Transverse colon (tissue), 4 donors: ENCODE data around the gene CALR.

ENCODE experiments used
- POLR2A ChIP-seq: fragments of 450-650 bp; IDR thresholded peaks from one replicate; pipeline ENCODE4 v1.6.1; 2016; ENCODE audit warnings: antibody characterized with exemption, mild to moderate bottlenecking, moderate library complexity
- POLR2AphosphoS5 ChIP-seq, 3 donors: sonication (generic); formaldehyde crosslinking; IDR thresholded peaks; one replicate each; pipeline ENCODE4 v1.6.1; 2016; ENCODE audit warnings: antibody characterized with exemption in 3 of 3
- TF ChIP-seq, protein P1 (sequence below), 5 experiments: fragments of 200-600 bp in 3 of 5; fragments of 450-650 bp in 2 of 5; sonication (generic) in 3 of 5; IDR thresholded peaks; 1 replicate in 2 of 5; 2 replicates in 3 of 5; pipeline ENCODE4 v1.5.1; 2016 to 2017; ENCODE audit warnings: antibody characterized with exemption in 5 of 5, inconsistent platforms in 3 of 5, mild to moderate bottlenecking in 2 of 5, moderate library complexity in 1 of 5

DNA sequence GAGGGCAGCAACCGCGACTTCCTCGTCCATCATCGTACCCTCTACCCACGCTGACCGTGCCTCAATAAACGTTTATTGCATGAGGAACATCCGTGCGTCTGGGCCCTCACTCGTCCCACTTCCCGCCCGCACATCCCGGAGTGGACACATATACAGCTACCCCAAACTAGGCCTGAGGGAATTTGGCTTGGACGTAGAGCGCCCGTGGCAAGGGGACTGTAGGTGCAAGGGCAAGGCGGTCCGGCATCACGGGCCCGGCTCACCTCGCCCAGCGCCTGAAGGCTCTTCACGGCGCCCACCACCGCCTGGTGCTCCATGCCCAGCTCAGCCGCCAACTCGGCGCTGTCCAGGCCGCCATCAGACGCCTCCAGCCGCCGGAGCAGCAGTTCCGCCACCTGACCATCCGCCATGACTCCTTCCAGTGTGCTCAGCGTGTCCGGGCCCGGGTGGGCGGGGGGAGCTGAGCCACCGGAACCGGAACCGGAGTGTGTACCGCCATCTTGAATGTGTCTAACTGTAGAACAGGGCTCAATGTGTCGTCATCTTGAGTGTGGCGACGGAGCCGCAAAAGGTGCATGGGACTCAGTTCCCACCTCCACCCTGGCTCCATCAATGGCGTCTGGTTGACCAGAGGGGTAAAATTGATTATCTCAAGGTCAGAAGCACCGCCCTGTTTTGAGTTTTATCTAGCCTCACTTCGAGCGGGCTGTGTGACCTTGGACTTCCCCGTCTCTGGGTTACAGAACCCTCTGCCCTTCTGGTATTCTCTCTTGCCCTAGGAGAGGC is 4.9 kb upstream of the CALR start, which contains the start of gene FARSA:
- peak; percentile 77 for TF ChIP-seq POLR2A
- TF ChIP-seq, protein P1, sequence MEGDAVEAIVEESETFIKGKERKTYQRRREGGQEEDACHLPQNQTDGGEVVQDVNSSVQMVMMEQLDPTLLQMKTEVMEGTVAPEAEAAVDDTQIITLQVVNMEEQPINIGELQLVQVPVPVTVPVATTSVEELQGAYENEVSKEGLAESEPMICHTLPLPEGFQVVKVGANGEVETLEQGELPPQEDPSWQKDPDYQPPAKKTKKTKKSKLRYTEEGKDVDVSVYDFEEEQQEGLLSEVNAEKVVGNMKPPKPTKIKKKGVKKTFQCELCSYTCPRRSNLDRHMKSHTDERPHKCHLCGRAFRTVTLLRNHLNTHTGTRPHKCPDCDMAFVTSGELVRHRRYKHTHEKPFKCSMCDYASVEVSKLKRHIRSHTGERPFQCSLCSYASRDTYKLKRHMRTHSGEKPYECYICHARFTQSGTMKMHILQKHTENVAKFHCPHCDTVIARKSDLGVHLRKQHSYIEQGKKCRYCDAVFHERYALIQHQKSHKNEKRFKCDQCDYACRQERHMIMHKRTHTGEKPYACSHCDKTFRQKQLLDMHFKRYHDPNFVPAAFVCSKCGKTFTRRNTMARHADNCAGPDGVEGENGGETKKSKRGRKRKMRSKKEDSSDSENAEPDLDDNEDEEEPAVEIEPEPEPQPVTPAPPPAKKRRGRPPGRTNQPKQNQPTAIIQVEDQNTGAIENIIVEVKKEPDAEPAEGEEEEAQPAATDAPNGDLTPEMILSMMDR (IDR thresholded peaks at IDR 0.05) = no peak
- peak; percentile 86 to 98 (median 97) for TF ChIP-seq POLR2AphosphoS5 (IDR thresholded peaks at IDR 0.05)
